Small intestine (tissue), 7 donors: ENCODE results near the gene OR2AJ1. TPM values are rescaled to one million over a fixed set of nuclear protein-coding genes. Genes with fewer than 3 reads are reported as not detected.
"Not testable (repeated sequence)": the region's sequence is repeated elsewhere in the genome, so short reads cannot be mapped to it uniquely, and the experiment has no call there.

Experiments used
- DNase-seq, 2 donors: peaks; one replicate each; pipeline versions ENCODE4 v3.0.0 to v3.0.0-alpha.2; 2013
- FAIRE-seq: peaks from 2 replicates; lab custom pipeline; 2012; peaks lifted over from hg19 to GRCh38; lab: Jason Lieb, UNC
- H3K27ac ChIP-seq, 3 donors: one replicate each; pipeline ENCODE4 v1.5.1; 2013; ENCODE audit warnings: low read length in 2 of 3, mild to moderate bottlenecking in 2 of 3, control low read depth in 1 of 3, inconsistent platforms in 1 of 3, low read depth in 1 of 3, moderate library complexity in 1 of 3
- H3K27me3 ChIP-seq, 3 donors: one replicate each; pipeline ENCODE4 v1.6.1; 2013; ENCODE audit warnings: low read length in 3 of 3, inconsistent platforms in 1 of 3; ENCODE audit not compliant: control insufficient read depth in 3 of 3, insufficient read depth in 3 of 3
- H3K36me3 ChIP-seq, 3 donors: one replicate each; pipeline ENCODE4 v1.6.1; 2013; ENCODE audit warnings: low read length in 3 of 3, inconsistent platforms in 1 of 3, low read depth in 1 of 3, mild to moderate bottlenecking in 1 of 3, moderate library complexity in 1 of 3; ENCODE audit not compliant: control insufficient read depth in 3 of 3, insufficient read depth in 2 of 3
- H3K4me1 ChIP-seq, 3 donors: one replicate each; pipeline ENCODE4 v1.6.1; 2013; ENCODE audit warnings: low read length in 2 of 3, inconsistent platforms in 1 of 3, low read depth in 1 of 3, mild to moderate bottlenecking in 1 of 3, moderate library complexity in 1 of 3; ENCODE audit not compliant: control insufficient read depth in 3 of 3, insufficient read depth in 2 of 3
- H3K4me3 ChIP-seq, 3 donors: one replicate each; pipeline ENCODE4 v1.5.1; 2013; ENCODE audit warnings: low read length in 3 of 3, control low read depth in 1 of 3, inconsistent platforms in 1 of 3, low read depth in 1 of 3, mild to moderate bottlenecking in 1 of 3, moderate library complexity in 1 of 3
- H3K9me3 ChIP-seq, 2 donors: one replicate each; pipeline ENCODE4 v1.6.1; 2013; ENCODE audit warnings: low read depth in 1 of 2, low read length in 1 of 2; ENCODE audit not compliant: control insufficient read depth in 2 of 2, insufficient read depth in 1 of 2
- WGBS, 3 donors: extraction: QIAGEN DNeasy Blood & Tissue Kit; methylation state at CpG; one replicate each; pipeline ENCODE4 v1.1.7; 2013; 5-methylcytosine and 5-hydroxymethylcytosine counted together
- polyA plus RNA-seq, 4 donors: library from polyadenylated mRNA; stranded (reverse) in 3 of 4; unstranded in 1 of 4; fragments of 200-250 nt in 3 of 4; fragments of 120-200 nt in 1 of 4; gene quantifications; one replicate each; pipeline versions ENCODE4 v1.2.1 to v1.2.3, GENCODE V29; 2013
- donor health status: healthy with polysubstance abuse.
- donor health status: control.
- donor health status: control.
- donor health status: Bipolar disorder and iron deficiency.
- donor health status: healthy.

Gene OR2AJ1
- polyA plus RNA-seq, 4 donors = not detected

GRCh38 chr1:247936415-247936814 is 11.7 kb downstream of the OR2AJ1 start:
- H3K27me3 ChIP-seq = no peaks in the 10 kb centered on the region
- H3K36me3 ChIP-seq = no peaks in the 10 kb centered on the region
- FAIRE-seq (no peak), DNase-seq (no peak)
- no peaks in the 10 kb centered on the region for H3K4me1 ChIP-seq
- 88 to 95% (median 94%) methylated on average over 18 of the region's 18 CpGs for WGBS, 3 donors
- no peak overlapping the region for H3K27ac ChIP-seq
- no peak overlapping the region for H3K4me3 ChIP-seq
- peaks cover 0 to 14% of the 10 kb centered on the region in 2 donors for H3K9me3 ChIP-seq

- H3K36me3 ChIP-seq, FAIRE-seq, H3K4me1 ChIP-seq, H3K27ac ChIP-seq, H3K27me3 ChIP-seq: not testable (repeated sequence)
- peak overlapping the region in 1 of 3 donors; percentile 17 for H3K4me3 ChIP-seq
- 8 to 48% (median 43%) methylated on average over 40 to 44 of the region's 44 CpGs for WGBS, 3 donors
- DNase-seq = peak; percentile 3 to 12
- peaks cover 0 to 14% of the 10 kb centered on the region in 2 donors for H3K9me3 ChIP-seq
Measured at GRCh38 chr1:247936965-247937734, 12.5 kb downstream of the OR2AJ1 start.

- no peaks in the 10 kb centered on the region for H3K27me3 ChIP-seq
- no peak overlapping the region for H3K4me3 ChIP-seq
- H3K36me3 ChIP-seq = no peaks in the 10 kb centered on the region
- H3K9me3 ChIP-seq = no peaks in the 10 kb centered on the region
- 81 to 88% (median 83%) methylated on average over 6 of the region's 6 CpGs for WGBS, 3 donors
- no peak overlapping the region for H3K27ac ChIP-seq
- no peak for FAIRE-seq
- H3K4me1 ChIP-seq = no peaks in the 10 kb centered on the region
- no peak for DNase-seq
Measured at GRCh38 chr1:247942624-247943023, 17.9 kb downstream of the OR2AJ1 start.

- Histone ChIP-seq H3K4me1 (no peaks in the 10 kb centered on the region), H3K27me3 (no peaks in the 10 kb centered on the region), H3K27ac (no peak within 1 kb of the TSS), H3K9me3 (peaks cover 2 to 11% of the 10 kb centered on the region in 2 donors), H3K4me3 (no peak within 1 kb of the TSS), H3K36me3 (no peaks in the 10 kb centered on the region)
- DNase-seq (no peak), FAIRE-seq (no peak)
- 79 to 90% (median 86%) methylated on average over 3 of the region's 3 CpGs for WGBS, 3 donors
Measured at GRCh38 chr1:247948558-247948957, 23.9 kb downstream of the OR2AJ1 start, which contains the start of gene OR2L8. TSS of gene OR2L8 (plus strand) at chr1:247948858. CDS start at chr1:247948858, 0 bp downstream.

GRCh38 chr1:247953408-247953807 is 28.7 kb downstream of the OR2AJ1 start:
- Histone ChIP-seq H3K27ac (no peak overlapping the region), H3K36me3 (no peaks in the 10 kb centered on the region), H3K4me1 (no peaks in the 10 kb centered on the region), H3K4me3 (no peak overlapping the region), H3K9me3 (peaks cover 2 to 8% of the 10 kb centered on the region in 2 donors), H3K27me3 (no peaks in the 10 kb centered on the region)
- DNase-seq (no peak), FAIRE-seq (no peak)
- 90 to 100% (median 93%) methylated on average over 1 of the region's 1 CpG for WGBS, 3 donors

GRCh38 chr1:247961791-247962190 is 37.1 kb downstream of the OR2AJ1 start:
- Histone ChIP-seq H3K36me3 (no peaks in the 10 kb centered on the region), H3K27me3 (no peaks in the 10 kb centered on the region), H3K4me3 (no peak overlapping the region), H3K9me3 (peaks cover 2 to 9% of the 10 kb centered on the region in 2 donors), H3K4me1 (no peaks in the 10 kb centered on the region), H3K27ac (no peak overlapping the region)
- 17 to 40% (median 28%) methylated on average over 3 of the region's 3 CpGs for WGBS, 3 donors
- FAIRE-seq = no peak
- DNase-seq = no peak

- H3K9me3 ChIP-seq = peaks cover 2 to 15% of the 10 kb centered on the region in 2 donors
- FAIRE-seq (no peak), DNase-seq (no peak)
- H3K4me1 ChIP-seq = no peaks in the 10 kb centered on the region
- no peaks in the 10 kb centered on the region for H3K27me3 ChIP-seq
- WGBS, 3 donors = 55 to 77% (median 66%) methylated on average over 4 of the region's 4 CpGs
- no peak overlapping the region for H3K4me3 ChIP-seq
- H3K36me3 ChIP-seq = no peaks in the 10 kb centered on the region
- H3K27ac ChIP-seq = no peak overlapping the region
Measured at GRCh38 chr1:247962911-247963588, 38.4 kb downstream of the OR2AJ1 start.

GRCh38 chr1:247964933-247965332 is 40.2 kb downstream of the OR2AJ1 start, which contains the start of gene OR2AK2:
TSS of gene OR2AK2 (plus strand) at chr1:247965233. CDS start at chr1:247965377, 144 bp downstream.
- Histone ChIP-seq H3K27ac (no peak within 1 kb of the TSS), H3K4me1 (no peaks in the 10 kb centered on the region), H3K4me3 (no peak within 1 kb of the TSS), H3K9me3 (peaks cover 2 to 17% of the 10 kb centered on the region in 2 donors), H3K36me3 (no peaks in the 10 kb centered on the region), H3K27me3 (no peaks in the 10 kb centered on the region)
- 84 to 87% (median 86%) methylated on average over 2 of the region's 2 CpGs for WGBS, 3 donors
- FAIRE-seq = peak; percentile 96
- no peak for DNase-seq
